ENCODE measurements around the gene SPNS3. TPM values are rescaled to one million over a fixed set of nuclear protein-coding genes. Genes with fewer than 3 reads are reported as not detected.

The SPNS3 gene
- total RNA-seq, 2 experiments from 2014 or later, result 51.2 to 54.6 TPM

GRCh38 chr17:4409659-4410058, 24.1 kb upstream of the SPNS3 start:
- Histone ChIP-seq H3K4me2 (ENCODE audit: low read length) (no peak overlapping the region), H3K27ac (ENCODE audit: low read depth, low read length, poor library complexity, severe bottlenecking) (no peak overlapping the region), H3K4me1 (ENCODE audit: insufficient read depth, low read length, poor library complexity, severe bottlenecking) (peaks cover 29% of the 10 kb centered on the region), H3K79me2 (ENCODE audit: insufficient read depth, low read depth, low read length) (no peaks in the 10 kb centered on the region), H2AFZ (ENCODE audit: low read length) (no peak overlapping the region), H3K4me3 (ENCODE audit: low read depth, low read length, poor library complexity, severe bottlenecking) (no peak overlapping the region), H4K20me1 (ENCODE audit: insufficient read depth, low read length) (no peaks in the 10 kb centered on the region), H3K9me2 (ENCODE audit: insufficient read depth, low read length) (no peaks in the 10 kb centered on the region), H3K9me3 (ENCODE audit: low read length) (no peaks in the 10 kb centered on the region), H3K36me3 (ENCODE audit: insufficient read depth, low read length) (no peaks in the 10 kb centered on the region)
- intact Hi-C loops (cut with micrococcal nuclease; ENCODE audit: unreplicated experiment), result loop anchor here (5.0 kb wide), 1 partner anchor 107 kb away; no protein-coding TSS in a partner anchor
- TF ChIP-seq CTCF (conservative IDR thresholded peaks at IDR 0.05; ENCODE audit: low read length) (no peak), EZH2phosphoT487 (IDR thresholded peaks at IDR 0.05; ENCODE audit: borderline replicate concordance, low read depth, low read length) (no peak)
- no peak for DNase-seq (ENCODE audit: low spot score)
- BruUV-seq (replicated peaks), result no TSS peak
- ChIA-PET CTCF (ENCODE audit: unreplicated experiment) (no interaction called here), POLR2A (no interaction called here)

- Histone ChIP-seq H4K20me1 (ENCODE audit: insufficient read depth, low read length) (no peaks in the 10 kb centered on the region), H3K4me1 (ENCODE audit: insufficient read depth, low read length, poor library complexity, severe bottlenecking) (peaks cover 19% of the 10 kb centered on the region), H3K4me2 (ENCODE audit: low read length) (no peak overlapping the region), H3K27ac (ENCODE audit: low read depth, low read length, poor library complexity, severe bottlenecking) (no peak overlapping the region), H3K9me3 (ENCODE audit: low read length) (no peaks in the 10 kb centered on the region), H3K4me3 (ENCODE audit: low read depth, low read length, poor library complexity, severe bottlenecking) (no peak overlapping the region), H2AFZ (ENCODE audit: low read length) (no peak overlapping the region), H3K79me2 (ENCODE audit: insufficient read depth, low read depth, low read length) (no peaks in the 10 kb centered on the region), H3K9me2 (ENCODE audit: insufficient read depth, low read length) (no peaks in the 10 kb centered on the region), H3K36me3 (ENCODE audit: insufficient read depth, low read length) (no peaks in the 10 kb centered on the region)
- TF ChIP-seq EZH2phosphoT487 (IDR thresholded peaks at IDR 0.05; ENCODE audit: borderline replicate concordance, low read depth, low read length) (no peak), CTCF (conservative IDR thresholded peaks at IDR 0.05; ENCODE audit: low read length) (no peak)
- POLR2A ChIA-PET, result interaction anchor here (0.6 to 1.2 kb wide), 5 partner anchors 26 to 125 kb away, joined by 3 to 10 read pairs (median 3); no protein-coding TSS in a partner anchor
- intact Hi-C loops (cut with micrococcal nuclease; ENCODE audit: unreplicated experiment), result loop anchor here (5.0 kb wide), 1 partner anchor 109 kb away; no protein-coding TSS in a partner anchor
- CTCF ChIA-PET (ENCODE audit: unreplicated experiment), result interaction anchor here (0.9 kb wide), 1 partner anchor 35 kb away, joined by 3 read pairs; no protein-coding TSS in a partner anchor
- no peak for DNase-seq (ENCODE audit: low spot score)
- no TSS peak for BruUV-seq (replicated peaks)
Measured at GRCh38 chr17:4411201-4411600, 22.5 kb upstream of the SPNS3 start.

All from OCI-LY7 (cell line).